Activated B cell treated with CpG ODN at 0.5 μM for 24 hours (primary cell): ENCODE data around the gene RIN3. TPM values are rescaled to one million over a fixed set of nuclear protein-coding genes. Genes with fewer than 3 reads are reported as not detected.

Source experiments
- ATAC-seq: fragments of 200-7000 bp; cut with Tn5 transposase; one replicate; pipeline ENCODE4 v1.10.0; 2021; ENCODE audit warnings: low read depth, mild to moderate bottlenecking, moderate library complexity
- CTCF ChIA-PET: fragments of 350-600 bp; sonication (Branson Sonifier 250); formaldehyde crosslinking; loops from one replicate; lab custom pipeline; 2021; ENCODE audit warnings: antibody characterized with exemption; lab: Charles Lee
- POLR2A ChIA-PET: fragments of 350-600 bp; sonication (Branson Sonifier 250); formaldehyde crosslinking; loops from one replicate; lab custom pipeline; 2021; ENCODE audit warnings: antibody characterized with exemption; lab: Charles Lee
- DNase-seq: peaks from one replicate; pipeline ENCODE4 v3.0.0; 2022
- H3K27ac Mint-ChIP-seq: one replicate; pipeline ENCODE4 v1.8.0; 2020; ENCODE audit warnings: mixed read lengths
- H3K27me3 Mint-ChIP-seq: one replicate; pipeline ENCODE4 v1.8.0; 2021; ENCODE audit warnings: mixed read lengths
- H3K36me3 Mint-ChIP-seq: one replicate; pipeline ENCODE4 v1.8.0; 2021; ENCODE audit warnings: low read depth, mixed read lengths
- H3K4me1 Mint-ChIP-seq: one replicate; pipeline ENCODE4 v1.8.0; 2021; ENCODE audit warnings: mixed read lengths
- H3K4me3 Mint-ChIP-seq: one replicate; pipeline ENCODE4 v1.8.0; 2020; ENCODE audit warnings: mild to moderate bottlenecking, mixed read lengths
- H3K9me3 Mint-ChIP-seq: one replicate; pipeline ENCODE4 v1.8.0; 2020; ENCODE audit warnings: mixed read lengths
- intact Hi-C: fragments of 100-400 bp; cut with micrococcal nuclease; formaldehyde crosslinking; loops from one replicate; pipeline ENCODE4 v1.15.1; 2024
- total RNA-seq: library from RNA; stranded (reverse); gene quantifications from 2 replicates; pipeline ENCODE4 v1.2.3, GENCODE V29; 2022
- TF ChIP-seq, protein P1 (sequence below): fragments of 200-600 bp; IDR thresholded peaks from one replicate; pipeline ENCODE4 v1.8.0; 2022; ENCODE audit warnings: antibody characterized with exemption, mild to moderate bottlenecking

Gene RIN3
- total RNA-seq, 1 donor from 2014 or later = 62.6 TPM

DNA sequence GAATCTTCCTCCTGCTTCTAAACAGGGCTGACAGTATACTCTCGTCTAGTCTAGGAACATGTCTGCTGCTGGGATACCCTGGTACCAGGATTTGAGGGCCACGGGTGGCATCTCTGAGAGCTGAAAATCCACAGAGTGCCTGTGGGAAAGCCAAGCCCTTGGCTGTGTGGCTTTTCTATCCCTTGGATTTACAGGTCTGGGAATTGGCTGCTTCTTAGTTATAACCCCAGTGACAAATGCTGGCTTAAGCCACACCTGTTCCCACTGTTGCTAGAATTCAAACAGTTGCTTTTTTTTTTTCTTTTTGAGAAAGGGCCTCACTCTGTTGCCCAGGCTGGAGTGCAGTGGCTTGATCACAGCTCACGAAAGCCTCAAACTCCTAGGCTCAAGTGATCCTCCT is 14.3 kb upstream of the RIN3 start:
- H3K27ac Mint-ChIP-seq = no peak overlapping the region
- peaks cover 10% of the 10 kb centered on the region for H3K4me1 Mint-ChIP-seq
- H3K9me3 Mint-ChIP-seq = no peaks in the 10 kb centered on the region
- ATAC-seq (no peak), DNase-seq (no peak)
- peaks cover 3% of the 10 kb centered on the region for H3K27me3 Mint-ChIP-seq
- H3K36me3 Mint-ChIP-seq = no peaks in the 10 kb centered on the region
- ChIA-PET POLR2A (no interaction called here), CTCF (no interaction called here)
- intact Hi-C loops = no loop called here
- TF ChIP-seq, protein P1, sequence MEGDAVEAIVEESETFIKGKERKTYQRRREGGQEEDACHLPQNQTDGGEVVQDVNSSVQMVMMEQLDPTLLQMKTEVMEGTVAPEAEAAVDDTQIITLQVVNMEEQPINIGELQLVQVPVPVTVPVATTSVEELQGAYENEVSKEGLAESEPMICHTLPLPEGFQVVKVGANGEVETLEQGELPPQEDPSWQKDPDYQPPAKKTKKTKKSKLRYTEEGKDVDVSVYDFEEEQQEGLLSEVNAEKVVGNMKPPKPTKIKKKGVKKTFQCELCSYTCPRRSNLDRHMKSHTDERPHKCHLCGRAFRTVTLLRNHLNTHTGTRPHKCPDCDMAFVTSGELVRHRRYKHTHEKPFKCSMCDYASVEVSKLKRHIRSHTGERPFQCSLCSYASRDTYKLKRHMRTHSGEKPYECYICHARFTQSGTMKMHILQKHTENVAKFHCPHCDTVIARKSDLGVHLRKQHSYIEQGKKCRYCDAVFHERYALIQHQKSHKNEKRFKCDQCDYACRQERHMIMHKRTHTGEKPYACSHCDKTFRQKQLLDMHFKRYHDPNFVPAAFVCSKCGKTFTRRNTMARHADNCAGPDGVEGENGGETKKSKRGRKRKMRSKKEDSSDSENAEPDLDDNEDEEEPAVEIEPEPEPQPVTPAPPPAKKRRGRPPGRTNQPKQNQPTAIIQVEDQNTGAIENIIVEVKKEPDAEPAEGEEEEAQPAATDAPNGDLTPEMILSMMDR = no peak
- H3K4me3 Mint-ChIP-seq = no peak overlapping the region

DNA sequence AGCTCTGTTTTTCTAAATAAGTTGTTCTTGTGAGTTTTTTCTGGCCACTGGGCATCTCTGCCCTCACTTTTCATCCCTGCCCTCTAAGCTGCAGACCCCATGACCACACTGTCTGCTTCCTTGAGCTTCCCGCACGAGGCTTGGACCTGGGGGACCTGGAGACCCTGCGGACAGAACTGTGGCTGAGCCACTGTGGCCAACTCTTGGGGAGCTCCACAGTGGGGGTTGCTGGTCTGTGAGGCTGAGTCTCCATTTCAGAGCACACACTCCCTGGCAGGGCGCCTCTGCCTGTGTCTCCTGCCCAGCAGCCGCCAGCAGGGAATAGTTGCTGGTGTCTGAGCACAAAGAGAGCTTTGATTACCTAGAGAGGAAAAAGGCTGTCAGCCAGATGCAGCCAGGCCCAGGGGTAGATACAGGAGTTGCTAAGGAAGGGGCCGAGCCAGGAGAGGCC is 13.1 kb upstream of the RIN3 start:
- H3K27ac Mint-ChIP-seq = no peak overlapping the region
- no peak overlapping the region for H3K4me3 Mint-ChIP-seq
- H3K9me3 Mint-ChIP-seq = no peaks in the 10 kb centered on the region
- intact Hi-C loops = no loop called here
- H3K27me3 Mint-ChIP-seq = peaks cover 3% of the 10 kb centered on the region
- peaks cover 18% of the 10 kb centered on the region for H3K4me1 Mint-ChIP-seq
- ATAC-seq = no peak
- DNase-seq = no peak
- TF ChIP-seq, protein P1 = no peak
- ChIA-PET POLR2A (no interaction called here), CTCF (no interaction called here)
- no peaks in the 10 kb centered on the region for H3K36me3 Mint-ChIP-seq

DNA sequence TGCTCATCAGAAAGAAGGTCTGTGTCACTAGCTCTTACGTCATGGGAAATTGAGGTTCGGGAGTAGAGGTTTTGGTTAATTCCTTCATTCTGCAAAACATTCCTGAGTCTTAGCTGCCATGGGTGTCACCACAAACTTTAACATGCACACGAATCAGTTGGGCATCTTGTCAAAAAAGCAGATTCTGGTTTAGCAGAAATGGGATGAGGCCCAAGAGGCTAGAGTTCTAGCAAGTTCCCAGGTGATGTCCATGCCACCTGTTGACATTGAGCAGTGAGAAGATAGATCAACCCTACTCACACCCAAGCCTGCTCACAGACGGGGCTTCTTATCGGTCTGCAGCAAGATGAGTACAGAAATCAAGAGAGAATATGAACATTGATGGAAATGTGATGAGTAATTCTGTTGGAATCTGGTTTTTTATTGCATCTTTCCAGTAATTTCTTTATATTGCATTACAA is 11.7 kb upstream of the RIN3 start:
- ChIA-PET CTCF (no interaction called here), POLR2A (no interaction called here)
- no peak overlapping the region for H3K27ac Mint-ChIP-seq
- H3K27me3 Mint-ChIP-seq = peaks cover 3% of the 10 kb centered on the region
- H3K4me3 Mint-ChIP-seq = no peak overlapping the region
- intact Hi-C loops = no loop called here
- DNase-seq (no peak), ATAC-seq (no peak)
- H3K4me1 Mint-ChIP-seq = peaks cover 31% of the 10 kb centered on the region
- no peaks in the 10 kb centered on the region for H3K36me3 Mint-ChIP-seq
- H3K9me3 Mint-ChIP-seq = no peaks in the 10 kb centered on the region
- TF ChIP-seq, protein P1 = no peak

DNA sequence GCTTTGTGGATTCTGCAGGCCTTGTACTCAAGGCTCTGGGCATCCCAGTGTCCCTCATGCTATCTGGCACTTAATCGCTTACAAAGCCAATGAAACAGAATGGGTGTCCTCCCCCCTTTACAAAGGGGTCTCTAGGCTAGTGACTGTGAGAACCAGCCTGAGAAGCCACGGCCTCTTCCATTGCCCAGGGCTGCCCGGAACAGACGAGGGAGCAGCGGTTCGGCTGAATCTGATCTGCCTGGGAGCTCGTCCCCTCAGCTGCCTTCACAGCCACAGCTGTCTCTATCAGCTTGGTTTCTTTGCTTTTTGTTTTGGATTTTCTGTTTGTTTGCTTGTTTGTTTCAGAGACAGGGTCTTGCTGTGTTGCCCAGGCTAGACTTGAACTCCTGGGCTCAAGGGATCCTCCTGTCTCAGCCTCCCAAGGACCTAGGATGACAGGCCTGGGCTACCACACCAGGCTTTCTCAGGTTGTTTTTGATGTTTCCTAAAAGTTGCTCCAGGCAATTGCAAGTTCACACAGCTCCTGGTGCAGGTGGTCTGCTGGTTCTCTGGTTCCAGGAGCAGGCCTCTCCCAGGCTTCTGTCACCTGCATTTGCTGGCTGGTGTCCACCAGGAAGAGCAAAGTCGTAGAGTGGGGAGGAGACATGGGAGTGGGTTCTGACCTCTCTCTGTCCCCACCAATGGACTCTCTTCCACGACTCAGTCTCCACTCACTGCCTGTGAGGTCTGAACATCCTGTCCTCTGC is 10.9 kb upstream of the RIN3 start:
- Mint-ChIP-seq H3K27ac (no peak overlapping the region), H3K27me3 (peaks cover 3% of the 10 kb centered on the region), H3K36me3 (no peaks in the 10 kb centered on the region), H3K9me3 (no peaks in the 10 kb centered on the region), H3K4me1 (peaks cover 39% of the 10 kb centered on the region), H3K4me3 (no peak overlapping the region)
- TF ChIP-seq, protein P1 = no peak
- ChIA-PET CTCF (no interaction called here), POLR2A (no interaction called here)
- ATAC-seq = no peak
- intact Hi-C loops = no loop called here
- DNase-seq = no peak

DNA sequence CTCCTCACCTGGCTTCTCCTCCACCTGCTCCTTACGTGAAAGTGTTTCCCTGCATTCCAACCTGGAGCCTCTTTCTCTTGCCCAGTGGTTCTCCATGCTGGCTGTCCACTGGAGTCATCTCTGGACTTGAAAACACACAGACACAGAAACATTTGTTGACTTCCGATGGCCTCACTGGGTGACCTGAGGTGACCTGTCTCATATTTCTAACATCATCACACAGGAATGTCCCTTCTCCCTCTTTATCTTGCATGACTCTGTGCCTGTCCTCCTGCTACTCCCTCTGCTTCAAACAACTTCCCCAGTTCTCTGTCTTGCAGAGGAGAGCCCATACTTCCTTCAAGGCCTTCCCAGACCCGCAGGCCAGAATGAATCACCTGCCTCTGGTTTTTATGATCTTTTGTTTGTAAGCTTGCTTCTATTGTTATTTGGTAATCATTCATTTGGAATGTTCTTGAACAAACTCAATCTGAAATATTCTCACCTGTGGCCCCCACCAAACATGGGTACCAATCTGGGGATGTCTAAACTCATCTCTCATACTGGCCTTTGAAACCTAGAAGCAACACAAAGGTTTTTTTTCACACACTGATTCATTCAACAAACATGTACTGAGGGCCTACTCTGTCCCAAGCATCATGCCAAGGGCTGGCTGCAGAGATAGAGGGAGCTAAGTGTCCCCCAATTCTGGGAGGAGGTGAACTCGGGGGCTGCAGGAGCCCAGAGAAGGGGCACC is 9.7 kb upstream of the RIN3 start:
- ATAC-seq (no peak), DNase-seq (no peak)
- POLR2A ChIA-PET = no interaction called here
- intact Hi-C loops = no loop called here
- H3K27ac Mint-ChIP-seq = no peak overlapping the region
- peaks cover 3% of the 10 kb centered on the region for H3K27me3 Mint-ChIP-seq
- no peak overlapping the region for H3K4me3 Mint-ChIP-seq
- no peaks in the 10 kb centered on the region for H3K36me3 Mint-ChIP-seq
- peaks cover 48% of the 10 kb centered on the region for H3K4me1 Mint-ChIP-seq
- H3K9me3 Mint-ChIP-seq = no peaks in the 10 kb centered on the region
- CTCF ChIA-PET = no interaction called here
- TF ChIP-seq, protein P1 = no peak
